ENCODE measurements around the gene PHF3. TPM values are rescaled to one million over a fixed set of nuclear protein-coding genes. Genes with fewer than 3 reads are reported as not detected.
"Not testable (repeated sequence)": the region's sequence is repeated elsewhere in the genome, so short reads cannot be mapped to it uniquely, and the experiment has no call there.

The PHF3 gene
- total RNA-seq, 2 donors from 2014 or later = 68.2 to 72.5 TPM

DNA sequence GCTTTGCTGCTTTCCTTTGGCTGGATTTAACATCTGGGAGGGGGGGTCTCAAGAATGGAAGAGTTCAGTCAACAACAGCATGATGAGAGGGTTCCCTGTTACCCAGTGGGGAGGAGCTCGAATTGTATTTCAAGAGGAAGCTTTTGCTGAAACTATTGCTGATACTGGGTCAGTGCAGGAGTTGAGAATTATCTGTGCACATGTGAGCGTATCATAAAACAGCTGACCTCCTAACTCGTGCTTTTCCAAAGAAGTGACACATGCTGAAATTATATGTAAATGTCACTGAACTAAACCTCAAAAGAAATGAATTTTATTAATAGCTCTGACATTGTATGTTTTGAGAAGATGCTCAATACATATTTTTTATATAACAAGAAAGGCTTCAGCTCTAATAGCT lies 96.3 kb downstream of the PHF3 start:
- Mint-ChIP-seq H3K27me3 (ENCODE audit: insufficient read depth) (no peaks in the 10 kb centered on the region), H3K4me3 (no peak overlapping the region), H3K36me3 (ENCODE audit: low read depth) (no peaks in the 10 kb centered on the region), H3K4me1 (no peaks in the 10 kb centered on the region), H3K9me3 (no peaks in the 10 kb centered on the region), H3K27ac (no peak overlapping the region)
- H3K27ac ChIP-seq (ENCODE audit: low read depth, low read length) = no peak overlapping the region
- H3K36me3 ChIP-seq (ENCODE audit: control insufficient read depth, insufficient read depth, low read length) = no peaks in the 10 kb centered on the region
- DNase-seq = no peak
- TF ChIP-seq, protein P1, sequence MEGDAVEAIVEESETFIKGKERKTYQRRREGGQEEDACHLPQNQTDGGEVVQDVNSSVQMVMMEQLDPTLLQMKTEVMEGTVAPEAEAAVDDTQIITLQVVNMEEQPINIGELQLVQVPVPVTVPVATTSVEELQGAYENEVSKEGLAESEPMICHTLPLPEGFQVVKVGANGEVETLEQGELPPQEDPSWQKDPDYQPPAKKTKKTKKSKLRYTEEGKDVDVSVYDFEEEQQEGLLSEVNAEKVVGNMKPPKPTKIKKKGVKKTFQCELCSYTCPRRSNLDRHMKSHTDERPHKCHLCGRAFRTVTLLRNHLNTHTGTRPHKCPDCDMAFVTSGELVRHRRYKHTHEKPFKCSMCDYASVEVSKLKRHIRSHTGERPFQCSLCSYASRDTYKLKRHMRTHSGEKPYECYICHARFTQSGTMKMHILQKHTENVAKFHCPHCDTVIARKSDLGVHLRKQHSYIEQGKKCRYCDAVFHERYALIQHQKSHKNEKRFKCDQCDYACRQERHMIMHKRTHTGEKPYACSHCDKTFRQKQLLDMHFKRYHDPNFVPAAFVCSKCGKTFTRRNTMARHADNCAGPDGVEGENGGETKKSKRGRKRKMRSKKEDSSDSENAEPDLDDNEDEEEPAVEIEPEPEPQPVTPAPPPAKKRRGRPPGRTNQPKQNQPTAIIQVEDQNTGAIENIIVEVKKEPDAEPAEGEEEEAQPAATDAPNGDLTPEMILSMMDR (conservative IDR thresholded peaks at IDR 0.05) = no peak
- no peak overlapping the region for H3K4me3 ChIP-seq (ENCODE audit: low read length)
- H3K9me3 ChIP-seq (ENCODE audit: control insufficient read depth, low read length) = no peaks in the 10 kb centered on the region
- H3K27me3 ChIP-seq (ENCODE audit: control insufficient read depth, insufficient read depth, low read length, poor library complexity, severe bottlenecking) = no peaks in the 10 kb centered on the region
- 67 to 86% methylated on average over 2 to 3 of the region's 3 CpGs for WGBS, 2 experiments (ENCODE audit: insufficient coverage in 1 of 2, insufficient read length in 1 of 2)
- no peak overlapping the region for H3K9ac ChIP-seq (ENCODE audit: extremely low read depth, low read length, poor library complexity, severe bottlenecking)
- H3K4me1 ChIP-seq (ENCODE audit: control insufficient read depth, insufficient read depth, low read length) = no peaks in the 10 kb centered on the region

DNA sequence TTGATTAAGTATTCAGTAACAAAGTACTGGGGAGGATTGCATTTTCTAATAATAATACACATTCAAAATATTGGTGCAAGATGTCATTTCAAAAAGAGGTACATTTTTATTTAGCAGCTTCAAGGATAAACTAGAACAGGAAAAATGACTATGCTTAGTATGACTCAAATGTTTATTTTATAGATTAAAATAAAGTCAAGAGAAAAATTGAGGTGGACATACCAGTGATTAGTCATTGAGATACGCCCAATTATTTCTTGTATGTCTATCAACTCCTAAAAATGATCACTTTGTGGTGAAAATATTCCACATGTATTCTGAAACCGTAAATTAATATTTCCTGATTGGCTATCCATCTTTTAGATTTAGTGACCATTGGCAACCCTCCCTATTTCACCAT lies 96.7 kb downstream of the PHF3 start:
- Histone ChIP-seq H3K27me3 (ENCODE audit: control insufficient read depth, insufficient read depth, low read length, poor library complexity, severe bottlenecking) (no peaks in the 10 kb centered on the region), H3K4me1 (ENCODE audit: control insufficient read depth, insufficient read depth, low read length) (no peaks in the 10 kb centered on the region), H3K27ac (ENCODE audit: low read depth, low read length) (no peak overlapping the region), H3K9me3 (ENCODE audit: control insufficient read depth, low read length) (no peaks in the 10 kb centered on the region), H3K4me3 (ENCODE audit: low read length) (no peak overlapping the region), H3K9ac (ENCODE audit: extremely low read depth, low read length, poor library complexity, severe bottlenecking) (no peak overlapping the region), H3K36me3 (ENCODE audit: control insufficient read depth, insufficient read depth, low read length) (no peaks in the 10 kb centered on the region)
- Mint-ChIP-seq H3K27me3 (ENCODE audit: insufficient read depth) (no peaks in the 10 kb centered on the region), H3K27ac (no peak overlapping the region), H3K4me3 (no peak overlapping the region), H3K36me3 (ENCODE audit: low read depth) (no peaks in the 10 kb centered on the region), H3K9me3 (no peaks in the 10 kb centered on the region), H3K4me1 (no peaks in the 10 kb centered on the region)
- DNase-seq = no peak
- 86 to 100% methylated on average over 2 of the region's 2 CpGs for WGBS, 2 experiments (ENCODE audit: insufficient coverage in 1 of 2, insufficient read length in 1 of 2)
- TF ChIP-seq, protein P1 (conservative IDR thresholded peaks at IDR 0.05) = no peak

DNA sequence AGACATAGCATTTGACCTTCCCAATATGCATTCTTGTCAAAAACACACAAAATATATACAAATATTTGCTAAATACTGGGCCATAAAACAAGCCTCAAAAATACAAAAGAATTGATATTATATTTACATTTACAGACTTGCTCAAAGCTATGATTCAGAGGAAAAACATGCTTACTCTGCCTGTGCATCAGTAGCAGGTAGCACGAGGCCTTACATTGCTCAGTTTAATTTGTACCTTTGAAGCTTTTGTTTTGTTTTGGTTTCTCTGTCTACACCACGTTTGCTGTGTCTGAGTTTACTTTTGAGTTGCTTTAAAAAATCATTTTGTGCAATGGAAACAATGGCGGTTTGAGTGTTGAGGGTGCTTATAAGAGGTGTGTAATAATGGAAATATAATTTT lies 99.3 kb downstream of the PHF3 start:
- Histone ChIP-seq H3K4me1 (ENCODE audit: control insufficient read depth, insufficient read depth, low read length) (no peaks in the 10 kb centered on the region), H3K27me3 (ENCODE audit: control insufficient read depth, insufficient read depth, low read length, poor library complexity, severe bottlenecking) (no peaks in the 10 kb centered on the region), H3K27ac (ENCODE audit: low read depth, low read length) (no peak overlapping the region), H3K9me3 (ENCODE audit: control insufficient read depth, low read length) (no peaks in the 10 kb centered on the region), H3K9ac (ENCODE audit: extremely low read depth, low read length, poor library complexity, severe bottlenecking) (no peak overlapping the region), H3K4me3 (ENCODE audit: low read length) (no peak overlapping the region), H3K36me3 (ENCODE audit: control insufficient read depth, insufficient read depth, low read length) (no peaks in the 10 kb centered on the region)
- TF ChIP-seq, protein P1 (conservative IDR thresholded peaks at IDR 0.05) = no peak
- Mint-ChIP-seq H3K9me3 (peaks cover 2% of the 10 kb centered on the region), H3K36me3 (ENCODE audit: low read depth) (no peaks in the 10 kb centered on the region), H3K27me3 (ENCODE audit: insufficient read depth) (no peaks in the 10 kb centered on the region), H3K4me1 (no peaks in the 10 kb centered on the region), H3K4me3 (no peak overlapping the region), H3K27ac (no peak overlapping the region)
- WGBS, 2 experiments (ENCODE audit: insufficient coverage in 1 of 2, insufficient read length in 1 of 2) = 87 to 92% methylated on average over 1 to 3 of the region's 3 CpGs
- no peak for DNase-seq

- not testable (repeated sequence) for H3K4me3 ChIP-seq (ENCODE audit: low read length); DNase-seq; H3K9me3 ChIP-seq (ENCODE audit: control insufficient read depth, low read length); H3K4me3 Mint-ChIP-seq; H3K4me1 Mint-ChIP-seq; H3K9ac ChIP-seq (ENCODE audit: extremely low read depth, low read length, poor library complexity, severe bottlenecking); H3K36me3 Mint-ChIP-seq (ENCODE audit: low read depth); H3K36me3 ChIP-seq (ENCODE audit: control insufficient read depth, insufficient read depth, low read length); H3K27me3 Mint-ChIP-seq (ENCODE audit: insufficient read depth); H3K27ac Mint-ChIP-seq; H3K4me1 ChIP-seq (ENCODE audit: control insufficient read depth, insufficient read depth, low read length); H3K9me3 Mint-ChIP-seq; H3K27me3 ChIP-seq (ENCODE audit: control insufficient read depth, insufficient read depth, low read length, poor library complexity, severe bottlenecking); H3K27ac ChIP-seq (ENCODE audit: low read depth, low read length)
- WGBS, 2 experiments (ENCODE audit: insufficient coverage in 1 of 2, insufficient read length in 1 of 2) = no CpG with 5 or more reads among the region's 2 CpGs
These were observed 102.6 kb downstream of the PHF3 start for GRCh38 chr6:63738190-63738589.
